ENCODE results near the gene ITGA5.

ITGA5 gene

GRCh38 chr12:54411391-54412241, 7.5 kb downstream of the ITGA5 start:
- peak; percentile 98 for DNase-seq (ENCODE audit: low read depth)

DNA sequence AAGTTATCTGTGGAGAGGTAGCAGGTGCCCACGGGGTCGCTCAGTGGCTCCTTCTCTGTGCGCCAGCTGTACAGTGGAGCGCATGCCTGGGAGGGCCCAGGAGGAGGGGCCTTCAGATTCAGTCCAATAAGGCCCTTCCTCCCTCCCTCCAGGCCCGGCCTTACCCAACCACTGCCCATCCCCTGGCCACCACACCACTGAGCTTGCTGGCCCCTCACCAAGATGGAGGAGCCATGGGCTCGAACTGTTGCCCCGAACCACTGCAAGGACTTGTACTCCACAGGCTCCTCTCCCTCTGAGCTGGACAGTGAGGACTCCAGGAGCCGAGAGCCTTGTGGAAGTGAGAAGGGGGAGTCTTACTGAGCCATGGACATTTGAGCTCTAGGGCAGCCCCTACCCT, 9.8 kb downstream of the ITGA5 start:
- no peak for DNase-seq (ENCODE audit: low read depth)

DNA sequence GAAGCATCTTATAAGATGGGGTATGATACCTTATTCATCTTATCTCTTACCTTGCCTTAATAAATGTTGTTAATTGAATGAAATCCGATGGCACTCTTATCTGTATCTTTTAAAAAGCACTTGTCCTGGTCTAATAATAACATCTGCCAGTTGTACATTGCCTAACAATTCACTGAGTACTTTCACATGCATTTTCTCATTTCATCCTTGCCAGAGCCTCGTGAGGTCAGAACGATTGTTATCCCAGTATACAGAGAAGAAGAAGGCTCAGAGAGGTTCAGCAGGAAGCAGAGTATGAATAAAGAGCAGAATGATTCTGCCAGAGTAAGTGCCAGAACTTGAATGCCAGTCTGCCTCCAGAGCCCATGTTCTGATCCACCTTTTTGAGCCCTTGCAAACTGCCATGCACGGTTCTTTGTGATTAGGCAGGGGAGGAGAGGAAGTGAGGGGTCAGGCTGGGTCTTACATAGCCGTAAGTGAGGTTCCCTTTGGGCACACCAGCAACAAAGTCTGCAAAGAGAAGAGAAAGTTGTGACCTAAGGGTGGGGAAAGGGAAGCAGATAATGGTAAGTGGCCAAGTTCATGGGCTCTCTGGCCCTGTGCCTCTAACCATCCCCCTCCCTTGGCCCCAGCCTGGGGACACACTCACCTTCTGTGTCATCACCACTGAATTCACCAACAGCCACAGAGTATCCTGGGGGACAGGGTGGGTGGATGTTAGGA, 11.7 kb downstream of the ITGA5 start:
- DNase-seq (ENCODE audit: low read depth): no peak

DNA sequence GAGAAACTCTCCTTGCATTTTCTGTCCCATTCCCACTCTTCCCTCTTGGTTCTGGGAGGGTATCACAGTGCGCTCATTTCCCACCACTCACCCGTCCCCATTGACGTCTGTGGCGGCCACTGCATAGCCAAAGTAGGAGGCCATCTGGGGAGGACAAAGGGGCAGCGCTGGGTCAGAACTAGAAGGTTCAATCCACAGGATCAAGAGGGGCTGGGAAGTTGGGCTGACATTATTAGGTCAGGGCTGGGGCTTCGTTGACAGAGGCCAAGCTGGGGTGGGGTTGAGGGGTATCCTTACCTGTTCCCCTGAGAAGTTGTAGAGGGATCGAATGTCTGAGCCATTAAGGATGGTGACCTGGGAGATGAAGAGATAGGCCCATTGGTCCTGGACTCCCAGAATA, 13.5 kb downstream of the ITGA5 start:
- DNase-seq (ENCODE audit: low read depth): no peak

DNA sequence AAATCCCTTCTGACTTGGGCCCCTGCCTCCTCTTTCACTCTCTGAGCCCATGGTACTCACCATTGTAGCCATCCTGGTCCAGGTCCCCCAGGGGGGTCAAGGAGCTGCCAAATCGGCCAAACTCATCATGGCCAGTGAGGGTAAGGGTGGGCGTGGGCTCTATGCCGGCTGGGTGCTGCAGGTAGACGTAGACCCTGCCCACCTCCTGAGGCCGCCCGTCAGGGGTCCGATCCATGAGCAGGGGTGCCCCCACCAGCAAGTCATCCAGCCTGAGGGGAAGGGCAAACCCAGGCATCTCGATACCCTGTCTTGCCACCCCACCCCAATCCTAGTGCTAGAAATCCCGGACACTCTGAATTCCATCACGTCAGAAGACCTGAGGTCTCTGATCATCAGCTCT, 14.0 kb downstream of the ITGA5 start:
- no peak for DNase-seq (ENCODE audit: low read depth)

- DNase-seq (ENCODE audit: low read depth): no peak
These were observed 14.7 kb downstream of the ITGA5 start for GRCh38 chr12:54404061-54405004.

DNA sequence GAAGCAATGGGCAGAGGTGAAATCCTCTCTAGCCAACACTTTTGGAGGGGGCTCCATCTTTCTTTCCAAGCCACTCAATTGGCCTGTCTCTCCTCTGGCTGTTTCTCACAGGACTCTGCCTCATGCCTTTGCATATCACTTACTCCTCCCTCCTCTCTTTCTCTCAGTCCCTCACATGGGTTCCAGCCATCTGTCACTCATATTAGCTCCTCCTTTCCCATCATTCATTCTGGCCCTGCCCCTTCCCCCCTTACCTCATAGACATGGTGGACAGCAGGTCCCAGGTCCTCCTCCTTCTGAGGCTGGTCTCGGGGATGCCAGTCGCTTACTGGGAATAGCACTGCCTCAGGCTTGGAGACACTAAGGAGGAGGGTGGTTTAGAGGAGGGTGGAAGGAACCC, 17.9 kb downstream of the ITGA5 start:
- DNase-seq (ENCODE audit: low read depth): no peak

DNA sequence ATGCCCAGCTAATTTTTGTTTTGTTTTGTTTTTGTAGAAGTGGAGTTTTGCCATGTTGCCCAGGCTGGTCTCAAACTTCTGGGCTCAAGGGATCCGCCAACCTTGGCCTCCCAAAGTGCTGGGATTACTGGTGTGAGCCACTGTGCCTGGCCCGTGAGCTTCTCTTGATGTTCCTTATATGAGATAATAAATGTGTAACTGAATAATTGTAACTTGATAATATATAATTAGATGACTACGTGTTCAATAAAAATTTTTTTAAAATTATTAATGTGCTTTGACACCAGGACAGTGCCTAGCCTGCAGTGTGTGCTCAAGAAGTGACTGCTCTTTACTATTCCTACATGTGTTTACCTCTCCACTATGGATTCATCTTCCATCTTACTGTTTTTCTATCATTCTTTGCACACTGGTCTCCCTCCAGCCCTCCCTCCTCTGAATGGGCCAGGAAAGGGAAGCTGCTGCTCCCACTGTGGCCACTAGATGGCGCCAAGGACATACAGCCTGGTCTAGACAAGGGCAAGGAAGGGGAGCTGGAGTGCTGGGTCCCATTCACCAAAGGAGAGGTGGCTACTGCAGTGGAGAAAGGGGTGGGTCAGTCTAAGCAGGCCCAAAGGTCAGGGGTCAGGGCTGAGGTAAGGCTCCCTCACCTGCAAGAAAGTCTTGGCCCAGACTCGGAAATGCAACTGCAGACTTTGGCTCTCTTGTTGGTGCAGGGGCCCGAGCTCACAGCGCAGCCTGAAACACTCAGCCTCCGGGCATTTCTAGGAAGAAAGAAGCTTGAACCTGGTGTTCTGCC, 19.9 kb downstream of the ITGA5 start:
- DNase-seq (ENCODE audit: low read depth): peak; percentile 70

DNA sequence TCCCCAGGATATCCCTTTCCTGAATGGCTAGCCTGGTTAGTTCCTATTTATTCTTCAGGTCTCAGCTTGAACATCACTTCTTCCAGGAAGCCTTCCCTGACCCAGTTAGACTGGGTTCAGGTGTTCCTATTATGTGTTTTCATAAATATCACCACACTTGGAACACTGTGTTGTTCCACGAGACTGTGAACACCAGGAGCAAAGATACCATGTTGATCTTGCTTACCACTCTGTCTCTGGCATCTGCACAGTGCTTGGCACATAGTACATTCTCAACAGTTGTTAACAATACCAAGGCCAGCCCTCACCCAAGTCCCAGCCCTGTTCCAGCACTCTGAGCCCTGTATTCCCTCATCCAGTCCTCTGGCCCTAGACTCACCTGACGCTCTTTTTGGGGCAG, 20.8 kb downstream of the ITGA5 start:
- DNase-seq (ENCODE audit: low read depth): no peak

DNA sequence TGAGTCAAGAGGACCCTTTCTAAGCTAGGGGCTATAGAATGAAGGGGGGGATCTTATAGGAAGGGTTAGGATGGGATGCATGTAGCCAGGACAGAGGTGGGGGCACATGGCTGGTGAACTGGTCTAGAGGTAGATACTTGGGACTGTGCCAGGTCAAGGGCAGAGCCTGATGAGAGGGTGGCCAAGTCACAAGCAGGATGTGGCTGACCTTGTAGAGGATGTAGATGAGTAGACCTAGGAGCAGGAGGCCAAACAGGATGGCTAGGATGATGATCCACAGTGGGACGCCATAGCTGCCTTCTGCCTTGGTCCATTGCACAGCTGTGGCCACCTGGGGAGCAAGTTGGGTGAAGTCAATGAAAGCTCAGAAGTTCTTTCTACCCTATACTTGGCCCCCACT, 21.9 kb downstream of the ITGA5 start:
- DNase-seq (ENCODE audit: low read depth): no peak

GRCh38 chr12:54395545-54395944, 23.5 kb downstream of the ITGA5 start:
- DNase-seq (ENCODE audit: low read depth): no peak

DNA sequence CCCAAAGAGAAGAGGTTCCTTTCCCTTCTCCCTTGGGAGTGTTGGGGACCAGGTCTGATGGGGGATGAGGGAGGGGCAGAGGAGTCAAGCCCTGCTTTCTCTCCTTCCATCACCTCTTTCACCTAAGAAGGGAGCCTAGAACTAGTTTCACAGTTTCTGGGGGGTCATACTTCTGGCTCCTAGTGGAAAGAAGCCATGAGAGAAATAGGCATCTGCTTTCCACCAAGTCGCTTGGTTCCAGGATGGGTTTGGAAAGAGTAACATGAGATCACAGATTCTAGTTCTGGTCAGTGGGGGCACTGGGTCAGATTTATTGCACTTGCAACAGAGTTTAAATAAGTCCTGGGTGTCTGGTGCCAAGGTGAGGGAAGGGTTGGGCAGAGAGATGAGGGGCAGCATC, 24.1 kb downstream of the ITGA5 start:
- DNase-seq (ENCODE audit: low read depth): no peak

- DNase-seq (ENCODE audit: low read depth): no peak
These were observed 24.8 kb downstream of the ITGA5 start for GRCh38 chr12:54394281-54394719.

- DNase-seq (ENCODE audit: low read depth): no peak
These were observed 25.3 kb downstream of the ITGA5 start for GRCh38 chr12:54393743-54394142.

- DNase-seq (ENCODE audit: low read depth): no peak
These were observed 25.9 kb downstream of the ITGA5 start for GRCh38 chr12:54393207-54393609.

DNA sequence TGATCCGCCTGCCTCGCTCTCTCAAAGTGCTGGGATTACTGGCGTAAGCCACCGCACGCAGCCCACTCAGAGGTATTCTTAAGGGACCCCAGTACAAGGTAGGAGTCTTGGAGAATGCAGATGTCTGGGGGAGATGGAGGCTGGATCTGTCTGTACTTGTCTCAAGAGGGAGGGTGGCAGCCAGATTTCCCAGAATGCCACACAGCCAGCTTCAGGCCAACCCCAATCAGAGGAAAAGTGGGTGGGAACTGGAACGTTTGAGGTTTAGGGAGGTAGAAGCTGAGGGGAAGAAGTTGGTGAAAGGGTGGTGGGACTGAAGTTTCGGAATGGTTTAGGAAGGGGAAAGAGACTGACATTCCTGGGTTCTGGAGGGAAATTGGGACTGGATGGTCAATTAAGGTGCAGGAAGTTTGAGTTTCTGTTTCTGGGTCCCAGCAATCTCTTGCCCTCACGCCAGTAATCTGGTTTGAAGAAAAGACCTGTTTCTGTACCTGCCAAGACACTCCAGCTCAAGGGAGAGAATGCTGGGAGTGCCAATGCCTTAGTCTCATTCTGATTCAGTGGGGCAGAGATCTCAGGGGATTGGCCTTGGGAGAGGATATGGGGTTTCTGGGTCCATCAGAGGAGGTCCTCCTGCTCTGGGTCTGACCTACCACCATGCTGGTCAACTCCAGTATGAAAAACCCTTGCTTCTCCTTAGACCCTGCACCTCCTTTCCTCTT, 26.4 kb downstream of the ITGA5 start:
- no peak for DNase-seq (ENCODE audit: low read depth)

- DNase-seq (ENCODE audit: low read depth): no peak
These were observed 28.2 kb downstream of the ITGA5 start for GRCh38 chr12:54390668-54391551.

- DNase-seq (ENCODE audit: low read depth): no peak
These were observed 28.8 kb downstream of the ITGA5 start for GRCh38 chr12:54390176-54390667.

GRCh38 chr12:54389607-54390175, 29.4 kb downstream of the ITGA5 start:
- no peak for DNase-seq (ENCODE audit: low read depth)
